Right lobe of liver (tissue), 6 donors: ENCODE results near the gene CHST4. TPM values are rescaled to one million over a fixed set of nuclear protein-coding genes. Genes with fewer than 3 reads are reported as not detected.

Experiments
- ATAC-seq, 4 donors: fragments of 200-7000 bp; cut with Tn5 transposase; one replicate each; pipeline ENCODE4 v1.9.1; 2020; ENCODE audit warnings: mild to moderate bottlenecking in 4 of 4, moderate library complexity in 4 of 4
- DNase-seq, 3 donors: peaks; one replicate each; pipeline ENCODE4 v3.0.0-alpha.2; 2020
- H3K27ac ChIP-seq, 3 donors: fragments of 200-600 bp; one replicate each; pipeline ENCODE4 v1.8.0; 2022
- H3K27me3 ChIP-seq, 2 donors: fragments of 200-600 bp; one replicate each; pipeline ENCODE4 v1.8.0; 2022
- H3K36me3 ChIP-seq, 4 donors: fragments of 200-600 bp; sonication (generic) in 1 of 4; one replicate each; pipeline versions ENCODE4 v1.5.1 to v1.8.0; 2017 to 2022; ENCODE audit warnings: control low read depth in 1 of 4
- H3K4me1 ChIP-seq, 4 donors: fragments of 200-600 bp; sonication (generic) in 1 of 4; one replicate each; pipeline versions ENCODE4 v1.5.1 to v1.8.0; 2017 to 2022; ENCODE audit warnings: control low read depth in 1 of 4
- H3K4me3 ChIP-seq, 3 donors: fragments of 200-600 bp; one replicate each; pipeline ENCODE4 v1.8.0; 2022
- H3K9me3 ChIP-seq, 4 donors: fragments of 200-600 bp; sonication (generic) in 1 of 4; one replicate each; pipeline versions ENCODE4 v1.5.1 to v1.8.0; 2017 to 2022; ENCODE audit warnings: control low read depth in 1 of 4
- POLR2A ChIP-seq: fragments of 450-650 bp; IDR thresholded peaks from one replicate; pipeline ENCODE4 v1.6.1; 2017; ENCODE audit warnings: antibody characterized with exemption, mild to moderate bottlenecking
- WGBS: methylation state at CpG from one replicate; pipeline ENCODE4 v1.1.6; 2018; ENCODE audit warnings: low coverage, low lambda C conversion rate; ENCODE audit not compliant: insufficient coverage; ENCODE audit errors: missing lambda C conversion rate; 5-methylcytosine and 5-hydroxymethylcytosine counted together
- intact Hi-C, 2 donors: fragments of 100-400 bp; cut with DNase I; formaldehyde crosslinking; loops; one replicate each; pipeline versions ENCODE4 v1.11.2 to v1.14.1; 2022
- small RNA-seq, 2 experiments: library from RNA; depleted of rRNA; stranded (forward); fragments of <200 nt; gene quantifications; one replicate each; pipeline ENCODE3, GENCODE V24; 2016
- total RNA-seq, 6 experiments: library from RNA; depleted of rRNA in 2 of 6; stranded (reverse); fragments of >200 nt in 2 of 6; fragmentation: NEBNext Ultra II Directional in 3 of 6; extraction: Animal tissue kit (Norgen Biotek cat#: 25700) in 3 of 6; gene quantifications; one replicate each; pipeline versions ENCODE4 v1.1.0 to v1.2.4, GENCODE V29; 2016 to 2023
- TF ChIP-seq, protein P1 (sequence below), 4 donors: fragments of 200-600 bp in 3 of 4; fragments of 450-650 bp in 1 of 4; IDR thresholded peaks; one replicate each; pipeline versions ENCODE4 v1.5.1 to v1.8.0; 2016 to 2022; ENCODE audit warnings: antibody characterized with exemption in 4 of 4, mild to moderate bottlenecking in 2 of 4
- donor health status: DM: no; HTN: yes; CAD: no.
- donor health status: DM: no; HTN: no; CAD: no.
- donor health status: DM: no; HTN: no; CAD: no.
- donor health status: DM: no; HTN: yes; CAD: no.
- donor health status: DM: no; HTN: yes; CAD: no.

CHST4 gene
- total RNA-seq, 6 experiments from 2014 or later: 2.0 to 6.5 (median 3.1) TPM

GRCh38 chr16:71584543-71585317 is 58.5 kb downstream of the CHST4 start:
- 30% methylated on average over 3 of the region's 3 CpGs for WGBS
- TF ChIP-seq, protein P1, sequence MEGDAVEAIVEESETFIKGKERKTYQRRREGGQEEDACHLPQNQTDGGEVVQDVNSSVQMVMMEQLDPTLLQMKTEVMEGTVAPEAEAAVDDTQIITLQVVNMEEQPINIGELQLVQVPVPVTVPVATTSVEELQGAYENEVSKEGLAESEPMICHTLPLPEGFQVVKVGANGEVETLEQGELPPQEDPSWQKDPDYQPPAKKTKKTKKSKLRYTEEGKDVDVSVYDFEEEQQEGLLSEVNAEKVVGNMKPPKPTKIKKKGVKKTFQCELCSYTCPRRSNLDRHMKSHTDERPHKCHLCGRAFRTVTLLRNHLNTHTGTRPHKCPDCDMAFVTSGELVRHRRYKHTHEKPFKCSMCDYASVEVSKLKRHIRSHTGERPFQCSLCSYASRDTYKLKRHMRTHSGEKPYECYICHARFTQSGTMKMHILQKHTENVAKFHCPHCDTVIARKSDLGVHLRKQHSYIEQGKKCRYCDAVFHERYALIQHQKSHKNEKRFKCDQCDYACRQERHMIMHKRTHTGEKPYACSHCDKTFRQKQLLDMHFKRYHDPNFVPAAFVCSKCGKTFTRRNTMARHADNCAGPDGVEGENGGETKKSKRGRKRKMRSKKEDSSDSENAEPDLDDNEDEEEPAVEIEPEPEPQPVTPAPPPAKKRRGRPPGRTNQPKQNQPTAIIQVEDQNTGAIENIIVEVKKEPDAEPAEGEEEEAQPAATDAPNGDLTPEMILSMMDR (IDR thresholded peaks at IDR 0.05): no peak
- no peak for TF ChIP-seq POLR2A
- intact Hi-C loops: no loop called here
- Histone ChIP-seq H3K4me3 (peak overlapping the region in 1 of 3 donors; percentile 3), H3K9me3 (no peaks in the 10 kb centered on the region), H3K27ac (peak overlapping the region; percentile 87 to 97 (median 95)), H3K36me3 (no peaks in the 10 kb centered on the region), H3K27me3 (no peaks in the 10 kb centered on the region), H3K4me1 (peaks cover 0 to 37% (median 12%) of the 10 kb centered on the region in 4 donors)
- ATAC-seq (peak; percentile 33 to 48 (median 43)), DNase-seq (no peak)

- peak; percentile 41 to 55 (median 52) for ATAC-seq
- 10% methylated on average over 4 of the region's 4 CpGs for WGBS
These were observed 59.1 kb downstream of the CHST4 start for GRCh38 chr16:71585318-71585703.

More at GRCh38 chr16:71585318-71585703, 59.1 kb downstream of the CHST4 start:
- intact Hi-C loops: no loop called here
- H3K9me3 ChIP-seq: no peaks in the 10 kb centered on the region
- H3K4me3 ChIP-seq: peak overlapping the region in 1 of 3 donors; percentile 3
- H3K27ac ChIP-seq: peak overlapping the region; percentile 87 to 97 (median 95)
- peaks cover 0 to 35% (median 11%) of the 10 kb centered on the region in 4 donors for H3K4me1 ChIP-seq
- no peak for DNase-seq
- H3K36me3 ChIP-seq: no peaks in the 10 kb centered on the region
- H3K27me3 ChIP-seq: no peaks in the 10 kb centered on the region
- TF ChIP-seq POLR2A: peak; percentile 51
- TF ChIP-seq, protein P1 (IDR thresholded peaks at IDR 0.05): no peak

Small RNA genes within 50 kb of the gene (small RNA-seq; reads per million reads assigned to genes)
- 0 reads per million in 2 experiments for gene RNU6-1061P

Other genes with a start within 250 kb of the CHST4 start
- 10 to 100 TPM in 3 of 6 experiments, 1 to 10 TPM in 3; 8.4 to 15.9 (median 10.5) TPM for gene CMTR2, start 237.0 kb upstream of the CHST4 start, total RNA-seq
- gene CALB2, start 167.7 kb upstream of the CHST4 start, total RNA-seq: not detected
- gene TLE7, start 84.4 kb upstream of the CHST4 start, total RNA-seq: not detected
- gene ZNF23, start 64.2 kb upstream of the CHST4 start, total RNA-seq: 1 to 10 TPM; 3.1 to 4.8 (median 3.9) TPM
- 1 to 10 TPM; 2.5 to 3.7 (median 2.6) TPM for gene ZNF19, start 37.1 kb upstream of the CHST4 start, total RNA-seq
- 1,000 to 10,000 TPM in 5 of 6 experiments, 100 to 1,000 TPM in 1; 109 to 3,026 (median 1,168) TPM for gene TAT, start 50.7 kb downstream of the CHST4 start, total RNA-seq
- gene MARVELD3, start 99.8 kb downstream of the CHST4 start, total RNA-seq: 1 to 10 TPM; 4.4 to 9.2 (median 5.6) TPM
- gene PHLPP2, start 198.3 kb downstream of the CHST4 start, total RNA-seq: 1 to 10 TPM; 2.3 to 9.8 (median 5.6) TPM